K562 (cell line): ENCODE measurements around the gene CYB5D1. TPM values are rescaled to one million over a fixed set of nuclear protein-coding genes. Genes with fewer than 3 reads are reported as not detected.
A peak's percentile ranks its signal among the peaks of the same experiment; 100 is the strongest.

Experiments
- BDP1 ChIP-seq: IDR thresholded peaks from 3 replicates; pipeline ENCODE4 v1.6.1; 2011; ENCODE audit not compliant: insufficient read length, insufficient read depth
- BRD4 ChIP-seq: fragments of 200-600 bp; sonication (generic); IDR thresholded peaks from 2 replicates; pipeline ENCODE4 v1.6.1; 2017; ENCODE audit warnings: inconsistent platforms
- ILF3 ChIP-seq: fragments of 450-650 bp; IDR thresholded peaks from 2 replicates; pipeline ENCODE4 v1.6.1; 2018; ENCODE audit warnings: antibody characterized with exemption, mild to moderate bottlenecking, moderate library complexity, borderline replicate concordance
- MAX ChIP-seq: sonication (generic); formaldehyde crosslinking; IDR thresholded peaks from 2 replicates; pipeline ENCODE4 v1.9.0; 2022; ENCODE audit warnings: mild to moderate bottlenecking, missing genetic modification reagents
- NR4A1 ChIP-seq, 2 experiments: fragments of 250-450 bp in 1 of 2; fragments of 450-650 bp in 1 of 2; sonication (Bioruptor Pico) in 1 of 2; IDR thresholded peaks; 2 replicates each; pipeline versions ENCODE4 v1.4.0 to v1.6.1; 2016 to 2020; ENCODE audit warnings: mild to moderate bottlenecking in 2 of 2, missing compliant biosample characterization in 1 of 2, missing genetic modification characterization in 1 of 2, moderate library complexity in 1 of 2
- PATZ1 ChIP-seq: fragments of 250-450 bp; sonication (Bioruptor Pico); IDR thresholded peaks from 2 replicates; pipeline ENCODE4 v1.5.0; 2020; ENCODE audit warnings: mild to moderate bottlenecking, borderline replicate concordance
- TCF15 ChIP-seq: fragments of 250-450 bp; sonication (Bioruptor Pico); IDR thresholded peaks from 2 replicates; pipeline ENCODE4 v1.8.0; 2022; ENCODE audit warnings: moderate library complexity, mild to moderate bottlenecking, inconsistent platforms
- THRAP3 ChIP-seq: fragments of 450-650 bp; IDR thresholded peaks from 2 replicates; pipeline ENCODE4 v1.6.1; 2016; ENCODE audit warnings: mild to moderate bottlenecking, inconsistent platforms, borderline replicate concordance
- XRCC4 ChIP-seq: IDR thresholded peaks from one replicate; pipeline ENCODE4 v1.6.1; 2011; ENCODE audit not compliant: insufficient read depth, insufficient read length; ENCODE audit errors: extremely low read depth
- ZBTB33 ChIP-seq: sonication (generic); formaldehyde crosslinking; IDR thresholded peaks from 2 replicates; pipeline ENCODE4 v1.8.1; 2023; ENCODE audit warnings: mild to moderate bottlenecking, missing genetic modification reagents
- ZC3H4 ChIP-seq: sonication (generic); formaldehyde crosslinking; IDR thresholded peaks from 2 replicates; pipeline ENCODE4 v1.9.0; 2021; ENCODE audit warnings: missing genetic modification reagents, borderline replicate concordance
- ZFP1 ChIP-seq: fragments of 450-650 bp; formaldehyde crosslinking; IDR thresholded peaks from 2 replicates; pipeline ENCODE4 v1.4.0; 2020; ENCODE audit warnings: mild to moderate bottlenecking, mixed read lengths
- ZNF316 ChIP-seq: fragments of 450-650 bp; IDR thresholded peaks from 2 replicates; pipeline ENCODE4 v1.6.1; 2016
- ZNF384 ChIP-seq: IDR thresholded peaks from 2 replicates; pipeline ENCODE4 v1.6.1; 2012; ENCODE audit warnings: low read depth, low read length, improper control_type of control experiment
- ZNF561 ChIP-seq: fragments of 450-650 bp; formaldehyde crosslinking; conservative IDR thresholded peaks from 2 replicates; pipeline ENCODE4 v1.4.0; 2020; ENCODE audit warnings: mild to moderate bottlenecking, moderate library complexity
- ZNF609 ChIP-seq: sonication (generic); formaldehyde crosslinking; IDR thresholded peaks from 2 replicates; pipeline ENCODE4 v1.8.1; 2023; ENCODE audit warnings: missing genetic modification reagents, mild to moderate bottlenecking, borderline replicate concordance
- polyA plus RNA-seq, 8 experiments: library from polyadenylated mRNA; depleted of rRNA in 4 of 8; stranded (reverse) in 5 of 8; unstranded in 3 of 8; fragments of >200 nt; fragmentation: Nextera tagmentation in 2 of 8; fragmentation: Illumina TruSeq in 1 of 8; extraction: Ambion mirVana in 2 of 8; extraction: Trizol in 1 of 8; gene quantifications; 2 replicates each; pipeline versions ENCODE4 v1.2.1 to v1.2.3, GENCODE V29; 2011 to 2014; ENCODE audit warnings: inconsistent platforms in 1 of 8, missing spikeins in 1 of 8
- total RNA-seq, 7 experiments: library from RNA; depleted of rRNA in 6 of 7; stranded (reverse); fragments of >200 nt in 6 of 7; fragmentation: Illumina TruSeq in 2 of 7; extraction: Trizol in 2 of 7; gene quantifications; 2 replicates each; pipeline versions ENCODE4 v1.2.1 to v1.2.3, GENCODE V29; 2011 to 2021; ENCODE audit warnings: low replicate concordance in 1 of 7

Gene CYB5D1
- total and polyA plus RNA-seq, 9 of the 15 experiments (the other 6 are each of a cell fraction or from before 2014, with no cell fraction given) = 2.4 to 7.9 (median 5.7) TPM

- TF ChIP-seq ZNF609 (CRISPR knock-in tag) = no peak
- no peak; the same call in 1 of the 2 replicates for TF ChIP-seq BRD4
- no peak for TF ChIP-seq PATZ1
- TF ChIP-seq ZNF384 = no peak
- no peak for TF ChIP-seq ILF3
- no peak for TF ChIP-seq THRAP3
- TF ChIP-seq ZNF316 = peak; percentile 46
- TF ChIP-seq ZC3H4 = no peak
- TF ChIP-seq MAX = 0 out of 2 replicates have a peak, but pooled peaks have one; percentile 36
- TF ChIP-seq XRCC4 = no peak
- TF ChIP-seq ZFP1 = no peak
- TF ChIP-seq BDP1 = no peak
- no peak for TF ChIP-seq NR4A1 (CRISPR knock-in tag; IDR thresholded peaks at IDR 0.05)
- TF ChIP-seq NR4A1 (tag; IDR thresholded peaks at IDR 0.05) = no peak
- no peak for TF ChIP-seq TCF15 (CRISPR knock-in tag)
- TF ChIP-seq ZBTB33 (CRISPR knock-in tag) = no peak
- no peak for TF ChIP-seq ZNF561 (CRISPR knock-in tag)
Observed at GRCh38 chr17:7856811-7857712, 741 bp upstream of the CYB5D1 start, which contains the start of gene NAA38 (continued).
